HEK293 (cell line): ENCODE measurements around the gene PDXK.
A peak's percentile ranks its signal among the peaks of the same experiment; 100 is the strongest.

Experiments used
- CTCF ChIA-PET: fragments of 350-600 bp; formaldehyde crosslinking; extraction: SDS; loops from one replicate; lab custom pipeline; 2021; ENCODE audit warnings: antibody characterized with exemption; lab: Yijun Ruan, JAX
- POLR2A ChIA-PET: fragments of 300-600 bp; formaldehyde crosslinking; extraction: SDS; loops from one replicate; lab custom pipeline; 2020; ENCODE audit warnings: antibody characterized with exemption, inconsistent platforms; lab: Yijun Ruan, JAX
- H3K27ac ChIP-seq: fragments of 200-500 bp; sonication (Bioruptor generic); 2 replicates; pipeline ENCODE4 v1.5.1; 2014; ENCODE audit warnings: low read depth, low read length, control low read depth, inconsistent platforms; ENCODE audit errors: extremely low read depth
- H3K36me3 ChIP-seq, 2 experiments: fragments of 200-500 bp in 1 of 2; sonication (Bioruptor generic) in 1 of 2; 1 replicate in 1 of 2; 2 replicates in 1 of 2; pipeline ENCODE4 v1.5.1; 2014 to 2017; ENCODE audit warnings: inconsistent platforms in 2 of 2, low read length in 2 of 2; ENCODE audit not compliant: control insufficient read depth in 2 of 2, insufficient read depth in 1 of 2
- H3K4me1 ChIP-seq: fragments of 200-500 bp; sonication (Bioruptor generic); 2 replicates; pipeline ENCODE4 v1.5.1; 2014; ENCODE audit warnings: mild to moderate bottlenecking, low read length, inconsistent platforms; ENCODE audit not compliant: control insufficient read depth, insufficient read depth
- H3K4me3 ChIP-seq: 2 replicates; pipeline ENCODE4 v1.5.1; 2011; ENCODE audit warnings: low read depth, mild to moderate bottlenecking, control low read depth, low read length, moderate library complexity
- H3K9me3 ChIP-seq: fragments of 200-500 bp; sonication (Bioruptor generic); 2 replicates; pipeline ENCODE4 v1.5.1; 2014; ENCODE audit warnings: low read depth, low read length, inconsistent platforms; ENCODE audit not compliant: control insufficient read depth, insufficient read depth
- EGR2 ChIP-seq: fragments of 450-650 bp; formaldehyde crosslinking; IDR thresholded peaks from 2 replicates; pipeline ENCODE4 v1.5.1; 2016; ENCODE audit warnings: low read depth, missing biosample characterization, missing genetic modification characterization
- KLF8 ChIP-seq: fragments of 450-650 bp; formaldehyde crosslinking; IDR thresholded peaks from 2 replicates; pipeline ENCODE4 v1.5.1; 2016; ENCODE audit warnings: missing biosample characterization, missing genetic modification characterization
- PATZ1 ChIP-seq: fragments of 450-650 bp; formaldehyde crosslinking; IDR thresholded peaks from 2 replicates; pipeline ENCODE4 v1.5.1; 2016; ENCODE audit warnings: missing biosample characterization, missing genetic modification characterization
- WT1 ChIP-seq: fragments of 450-650 bp; formaldehyde crosslinking; IDR thresholded peaks from 2 replicates; pipeline ENCODE4 v1.5.1; 2016; ENCODE audit warnings: missing biosample characterization, missing genetic modification characterization
- ZBTB48 ChIP-seq: fragments of 450-650 bp; formaldehyde crosslinking; IDR thresholded peaks from 2 replicates; pipeline ENCODE4 v1.5.1; 2016; ENCODE audit warnings: missing biosample characterization, missing genetic modification characterization
- ZBTB6 ChIP-seq: fragments of 450-650 bp; formaldehyde crosslinking; IDR thresholded peaks from 2 replicates; pipeline ENCODE4 v1.5.1; 2017; ENCODE audit warnings: missing biosample characterization, missing genetic modification characterization
- ZBTB8A ChIP-seq: fragments of 450-650 bp; formaldehyde crosslinking; IDR thresholded peaks from 2 replicates; pipeline ENCODE4 v1.5.1; 2016; ENCODE audit warnings: missing biosample characterization, missing genetic modification characterization
- ZEB2 ChIP-seq: fragments of 450-650 bp; formaldehyde crosslinking; IDR thresholded peaks from 2 replicates; pipeline ENCODE4 v1.5.1; 2016; ENCODE audit warnings: missing biosample characterization, missing genetic modification characterization
- ZFHX2 ChIP-seq: fragments of 450-650 bp; formaldehyde crosslinking; conservative IDR thresholded peaks from 2 replicates; pipeline ENCODE4 v1.5.1; 2016; ENCODE audit warnings: missing biosample characterization, missing genetic modification characterization
- ZFP37 ChIP-seq: fragments of 450-650 bp; formaldehyde crosslinking; IDR thresholded peaks from 2 replicates; pipeline ENCODE4 v1.5.1; 2016; ENCODE audit warnings: missing biosample characterization, missing genetic modification characterization
- ZIC2 ChIP-seq: fragments of 450-650 bp; formaldehyde crosslinking; IDR thresholded peaks from 2 replicates; pipeline ENCODE4 v1.5.1; 2016; ENCODE audit warnings: missing biosample characterization, missing genetic modification characterization
- ZNF157 ChIP-seq: fragments of 450-650 bp; formaldehyde crosslinking; IDR thresholded peaks from 2 replicates; pipeline ENCODE4 v1.5.1; 2016; ENCODE audit warnings: missing biosample characterization, missing genetic modification characterization
- ZNF23 ChIP-seq: fragments of 450-650 bp; formaldehyde crosslinking; IDR thresholded peaks from 2 replicates; pipeline ENCODE4 v1.5.1; 2016; ENCODE audit warnings: missing biosample characterization, missing genetic modification characterization, borderline replicate concordance
- ZNF280C ChIP-seq: fragments of 450-650 bp; formaldehyde crosslinking; IDR thresholded peaks from 2 replicates; pipeline ENCODE4 v1.5.1; 2016; ENCODE audit warnings: missing biosample characterization, missing genetic modification characterization
- ZNF292 ChIP-seq: fragments of 450-650 bp; formaldehyde crosslinking; IDR thresholded peaks from 2 replicates; pipeline ENCODE4 v1.5.1; 2016; ENCODE audit warnings: low read depth, missing biosample characterization, missing genetic modification characterization, borderline replicate concordance
- ZNF529 ChIP-seq: fragments of 450-650 bp; formaldehyde crosslinking; IDR thresholded peaks from 2 replicates; pipeline ENCODE4 v1.5.1; 2017; ENCODE audit warnings: missing genetic modification characterization, missing biosample characterization; ENCODE audit not compliant: insufficient replicate concordance
- ZNF555 ChIP-seq: fragments of 450-650 bp; formaldehyde crosslinking; conservative IDR thresholded peaks from 2 replicates; pipeline ENCODE4 v1.5.1; 2017; ENCODE audit warnings: missing biosample characterization, mild to moderate bottlenecking, missing genetic modification characterization, inconsistent platforms
- ZNF600 ChIP-seq: fragments of 450-650 bp; formaldehyde crosslinking; IDR thresholded peaks from 2 replicates; pipeline ENCODE4 v1.5.1; 2016; ENCODE audit warnings: missing biosample characterization, missing genetic modification characterization
- ZNF610 ChIP-seq: fragments of 450-650 bp; formaldehyde crosslinking; IDR thresholded peaks from 2 replicates; pipeline ENCODE4 v1.5.1; 2016; ENCODE audit warnings: missing biosample characterization, missing genetic modification characterization, borderline replicate concordance
- ZNF747 ChIP-seq: fragments of 450-650 bp; formaldehyde crosslinking; IDR thresholded peaks from 2 replicates; pipeline ENCODE4 v1.5.1; 2016; ENCODE audit warnings: missing biosample characterization, missing genetic modification characterization

The PDXK gene

GRCh38 chr21:43754948-43755781 lies 36.2 kb downstream of the PDXK start (continued):
- TF ChIP-seq PATZ1 (tag by site-specific recombination), result 0 out of 2 replicates have a peak, but pooled peaks have one; percentile 2
- TF ChIP-seq ZNF555 (tag by site-specific recombination), result no peak
- no peak for TF ChIP-seq ZBTB6 (tag by site-specific recombination)
- no peak for TF ChIP-seq ZEB2
- TF ChIP-seq, all 188 proteins: peak for 2

- POLR2A ChIA-PET, result no interaction called here
- peaks cover 0 to 88% of the 10 kb centered on the region in 2 experiments; a peak in 1 of 3 replicates for H3K36me3 ChIP-seq
- no peak overlapping the region for H3K27ac ChIP-seq
- H3K9me3 ChIP-seq, result no peaks in the 10 kb centered on the region
- TF ChIP-seq ZFHX2 (peak; percentile 77), ZNF529 (tag by site-specific recombination) (no peak), EGR2 (tag by site-specific recombination) (peak; percentile 82)
- TF ChIP-seq, all 188 proteins: peak for 2
- H3K4me3 ChIP-seq, result no peak overlapping the region
- H3K4me1 ChIP-seq, result no peaks in the 10 kb centered on the region
- CTCF ChIA-PET, result no interaction called here
These were observed 37.1 kb downstream of the PDXK start for GRCh38 chr21:43755820-43756594.

GRCh38 chr21:43757601-43758000 lies 38.7 kb downstream of the PDXK start:
- H3K4me1 ChIP-seq, result no peaks in the 10 kb centered on the region
- H3K9me3 ChIP-seq, result no peaks in the 10 kb centered on the region
- CTCF ChIA-PET, result no interaction called here
- H3K27ac ChIP-seq, result no peak overlapping the region
- H3K36me3 ChIP-seq, result peaks cover 0 to 90% of the 10 kb centered on the region in 2 experiments; a peak in 1 of 3 replicates
- POLR2A ChIA-PET, result interaction anchor here (0.7 to 1.8 kb wide), 2 partner anchors 29 to 890 kb away, joined by 3 to 7 read pairs; no protein-coding TSS in a partner anchor
- H3K4me3 ChIP-seq, result no peak overlapping the region
- TF ChIP-seq ZBTB8A (tag by site-specific recombination) (no peak), WT1 (no peak), ZNF610 (tag by site-specific recombination) (no peak), ZBTB48 (tag by site-specific recombination) (no peak), KLF8 (tag by site-specific recombination) (no peak), ZNF747 (tag by site-specific recombination) (no peak), ZNF292 (tag by site-specific recombination) (no peak), ZNF157 (tag by site-specific recombination) (no peak), ZFP37 (tag by site-specific recombination) (no peak), ZNF600 (tag by site-specific recombination) (peak; percentile 80), ZNF23 (no peak), ZIC2 (peak; percentile 45), ZNF280C (tag by site-specific recombination) (no peak)
